Loucy (cell line): ENCODE results near the gene DNAJB13.

Experiments used
- H2AFZ ChIP-seq: fragments of 200-600 bp; sonication (generic); 2 replicates; pipeline ENCODE4 v1.6.0; 2016; ENCODE audit warnings: antibody characterized with exemption, mild to moderate bottlenecking, low read length, moderate library complexity
- H3F3A ChIP-seq: fragments of 200-600 bp; 2 replicates; pipeline ENCODE4 v1.6.0; 2016; ENCODE audit warnings: antibody characterized with exemption, low read depth, mild to moderate bottlenecking
- H3K27me3 ChIP-seq: fragments of 200-600 bp; sonication (generic); 2 replicates; pipeline ENCODE4 v1.6.1; 2014; ENCODE audit warnings: low read length, mild to moderate bottlenecking; ENCODE audit not compliant: insufficient read depth, poor library complexity, severe bottlenecking
- H3K36me3 ChIP-seq: fragments of 200-600 bp; sonication (generic); 2 replicates; pipeline ENCODE4 v1.6.1; 2016; ENCODE audit warnings: low read length; ENCODE audit not compliant: insufficient read depth
- H3K4me1 ChIP-seq: fragments of 200-600 bp; sonication (generic); 2 replicates; pipeline ENCODE4 v1.5.1; 2014; ENCODE audit warnings: low read length, mild to moderate bottlenecking; ENCODE audit not compliant: insufficient read depth, poor library complexity, severe bottlenecking
- H3K4me2 ChIP-seq: fragments of 200-600 bp; sonication (generic); 2 replicates; pipeline ENCODE4 v1.6.0; 2014; ENCODE audit warnings: antibody characterized with exemption, low read length, low read depth, mild to moderate bottlenecking; ENCODE audit not compliant: poor library complexity, severe bottlenecking
- H3K4me3 ChIP-seq: fragments of 200-600 bp; sonication (generic); 2 replicates; pipeline ENCODE4 v1.5.1; 2014; ENCODE audit warnings: low read length, mild to moderate bottlenecking, mixed read lengths; ENCODE audit not compliant: poor library complexity, severe bottlenecking
- H3K79me2 ChIP-seq: fragments of 200-600 bp; sonication (generic); 2 replicates; pipeline ENCODE4 v1.6.1; 2014; ENCODE audit warnings: low read length; ENCODE audit not compliant: insufficient read depth
- H3K9ac ChIP-seq: fragments of 200-600 bp; sonication (generic); 2 replicates; pipeline ENCODE4 v1.6.0; 2014; ENCODE audit warnings: mild to moderate bottlenecking, low read depth, low read length, moderate library complexity; ENCODE audit not compliant: poor library complexity, severe bottlenecking
- H3K9me2 ChIP-seq: fragments of 200-600 bp; sonication (generic); replicated peaks from 2 replicates; pipeline ENCODE4 v1.6.1; 2016; ENCODE audit warnings: low read depth, low read length, mixed read lengths
- H3K9me3 ChIP-seq: fragments of 200-600 bp; sonication (generic); 2 replicates; pipeline ENCODE4 v1.6.1; 2014; ENCODE audit warnings: mild to moderate bottlenecking, antibody characterized with exemption, low read length, low read depth; ENCODE audit not compliant: insufficient read depth
- H4K20me1 ChIP-seq: fragments of 200-600 bp; sonication (generic); 2 replicates; pipeline ENCODE4 v1.6.0; 2014; ENCODE audit warnings: antibody characterized with exemption, low read length, mild to moderate bottlenecking; ENCODE audit not compliant: insufficient read depth, poor library complexity, severe bottlenecking
- CTCF ChIP-seq: fragments of 200-600 bp; sonication (generic); conservative IDR thresholded peaks from 2 replicates; pipeline ENCODE4 v1.5.1; 2014; ENCODE audit warnings: mild to moderate bottlenecking, antibody characterized with exemption, low read length
- EZH2phosphoT487 ChIP-seq: fragments of 200-600 bp; IDR thresholded peaks from 2 replicates; pipeline ENCODE4 v1.6.1; 2018; ENCODE audit warnings: antibody characterized with exemption, mild to moderate bottlenecking, moderate library complexity, borderline replicate concordance

Gene DNAJB13

GRCh38 chr11:74009675-74010305 is 59.0 kb downstream of the DNAJB13 start:
- H3K4me2 ChIP-seq = no peak overlapping the region
- H3K9me2 ChIP-seq = no peaks in the 10 kb centered on the region
- H3K9me3 ChIP-seq = no peaks in the 10 kb centered on the region
- H3K4me1 ChIP-seq = peaks cover 48% of the 10 kb centered on the region
- H4K20me1 ChIP-seq = no peaks in the 10 kb centered on the region
- no peaks in the 10 kb centered on the region for H3K79me2 ChIP-seq
- H3K36me3 ChIP-seq = peaks cover 3% of the 10 kb centered on the region; the same call in 1 of the 2 replicates
- TF ChIP-seq CTCF (no peak), EZH2phosphoT487 (no peak)
- H3K9ac ChIP-seq = no peak overlapping the region
- no peaks in the 10 kb centered on the region for H3F3A ChIP-seq
- no peak overlapping the region for H2AFZ ChIP-seq
- H3K4me3 ChIP-seq = no peak overlapping the region
- no peaks in the 10 kb centered on the region for H3K27me3 ChIP-seq

GRCh38 chr11:74010306-74011300 is 59.8 kb downstream of the DNAJB13 start:
- peaks cover 48% of the 10 kb centered on the region for H3K4me1 ChIP-seq
- peak overlapping the region; percentile 29 for H3K4me2 ChIP-seq
- H4K20me1 ChIP-seq = no peaks in the 10 kb centered on the region
- no peaks in the 10 kb centered on the region for H3K79me2 ChIP-seq
- H3K4me3 ChIP-seq = no peak overlapping the region
- peak overlapping the region; percentile 45 for H3K9ac ChIP-seq
- peaks cover 3% of the 10 kb centered on the region; the same call in 1 of the 2 replicates for H3K36me3 ChIP-seq
- H3K27me3 ChIP-seq = no peaks in the 10 kb centered on the region
- H3F3A ChIP-seq = no peaks in the 10 kb centered on the region
- no peak for TF ChIP-seq CTCF
- no peak for TF ChIP-seq EZH2phosphoT487
- no peaks in the 10 kb centered on the region for H3K9me2 ChIP-seq
- H3K9me3 ChIP-seq = no peaks in the 10 kb centered on the region
- H2AFZ ChIP-seq = no peak overlapping the region

- Histone ChIP-seq H3K9me2 (no peaks in the 10 kb centered on the region), H3K36me3 (peaks cover 6% of the 10 kb centered on the region; the same call in 1 of the 2 replicates), H3K4me3 (no peak overlapping the region), H3K79me2 (no peaks in the 10 kb centered on the region), H3K4me2 (peak overlapping the region; percentile 29), H3K9ac (peak overlapping the region; percentile 45), H3K9me3 (no peaks in the 10 kb centered on the region), H2AFZ (no peak overlapping the region), H3K27me3 (no peaks in the 10 kb centered on the region), H3K4me1 (peaks cover 42% of the 10 kb centered on the region), H4K20me1 (no peaks in the 10 kb centered on the region), H3F3A (no peaks in the 10 kb centered on the region)
- no peak for TF ChIP-seq EZH2phosphoT487
- no peak for TF ChIP-seq CTCF
Measured at GRCh38 chr11:74011360-74012073, 60.7 kb downstream of the DNAJB13 start.
